Ascending aorta (tissue), 2 donors: ENCODE measurements around the gene IGIP. TPM values are rescaled to one million over a fixed set of nuclear protein-coding genes. Genes with fewer than 3 reads are reported as not detected.

Experiments used
- DNase-seq, 2 donors: peaks; one replicate each; pipeline ENCODE4 v3.0.0-alpha.2; 2019; ENCODE audit warnings: low spot score in 2 of 2
- H3K27ac ChIP-seq, 2 donors: fragments of 200-600 bp; sonication (generic); one replicate each; pipeline ENCODE4 v1.5.1; 2016 to 2017; ENCODE audit warnings: mild to moderate bottlenecking in 1 of 2
- H3K27me3 ChIP-seq: fragments of 200-600 bp; sonication (generic); one replicate; pipeline ENCODE4 v1.5.1; 2017
- H3K36me3 ChIP-seq, 2 donors: fragments of 200-600 bp; sonication (generic); one replicate each; pipeline ENCODE4 v1.5.1; 2016
- H3K4me1 ChIP-seq, 2 donors: fragments of 200-600 bp; sonication (generic); one replicate each; pipeline ENCODE4 v1.5.1; 2016 to 2017; ENCODE audit warnings: mild to moderate bottlenecking in 1 of 2
- H3K4me3 ChIP-seq, 2 donors: fragments of 200-600 bp; sonication (generic); one replicate each; pipeline ENCODE4 v1.5.1; 2016 to 2017; ENCODE audit warnings: mild to moderate bottlenecking in 1 of 2
- H3K9me3 ChIP-seq, 2 donors: fragments of 200-600 bp; sonication (generic); one replicate each; pipeline ENCODE4 v1.5.1; 2016
- intact Hi-C: fragments of 100-400 bp; cut with DNase I; formaldehyde crosslinking; loops from one replicate; pipeline ENCODE4 v1.15.1; 2023
- total RNA-seq: library from RNA; depleted of rRNA; stranded (reverse); fragments of >200 nt; gene quantifications from one replicate; pipeline ENCODE4 v1.1.0, GENCODE V29; 2016
- TF ChIP-seq, protein P1 (sequence below), 3 experiments: fragments of 200-600 bp in 2 of 3; fragments of 450-650 bp in 1 of 3; sonication (generic) in 2 of 3; IDR thresholded peaks; one replicate each; pipeline ENCODE4 v1.5.1; 2016 to 2019; ENCODE audit warnings: antibody characterized with exemption in 3 of 3, mild to moderate bottlenecking in 1 of 3, moderate library complexity in 1 of 3

Gene IGIP
- total RNA-seq, 1 donor from 2014 or later, result 5.6 TPM

DNA sequence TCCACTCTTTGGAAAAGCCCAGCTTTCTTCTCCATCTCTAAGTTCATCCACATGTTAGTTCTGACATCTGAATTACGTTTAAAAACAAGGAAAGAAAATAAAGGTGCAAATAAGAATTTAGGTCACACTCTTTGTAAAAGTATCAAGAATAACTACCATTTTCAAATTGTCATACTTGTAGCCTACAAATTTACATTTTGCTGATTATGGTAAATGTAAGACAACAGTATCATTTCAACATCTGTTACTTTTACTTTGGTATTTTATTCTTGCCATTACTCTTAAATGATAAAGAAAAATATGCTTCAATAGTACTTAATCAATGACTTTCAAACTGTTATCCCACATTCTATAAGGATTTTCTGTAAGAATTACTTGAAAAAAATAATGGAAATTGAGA lies 21.6 kb upstream of the IGIP start:
- DNase-seq, result no peak

GRCh38 chr5:140106101-140106500 lies 19.6 kb upstream of the IGIP start:
- DNase-seq, result no peak
- intact Hi-C loops, result loop anchor here (2.0 to 5.0 kb wide), 4 partner anchors 34 to 296 kb away; partner anchors contain the start of genes ANKHD1 and HBEGF
- Histone ChIP-seq H3K36me3 (no peaks in the 10 kb centered on the region), H3K27ac (peak overlapping the region; percentile 96 to 97), H3K27me3 (no peaks in the 10 kb centered on the region), H3K9me3 (no peaks in the 10 kb centered on the region), H3K4me1 (peaks cover 3 to 14% of the 10 kb centered on the region in 2 donors), H3K4me3 (no peak overlapping the region)
- TF ChIP-seq, protein P1, sequence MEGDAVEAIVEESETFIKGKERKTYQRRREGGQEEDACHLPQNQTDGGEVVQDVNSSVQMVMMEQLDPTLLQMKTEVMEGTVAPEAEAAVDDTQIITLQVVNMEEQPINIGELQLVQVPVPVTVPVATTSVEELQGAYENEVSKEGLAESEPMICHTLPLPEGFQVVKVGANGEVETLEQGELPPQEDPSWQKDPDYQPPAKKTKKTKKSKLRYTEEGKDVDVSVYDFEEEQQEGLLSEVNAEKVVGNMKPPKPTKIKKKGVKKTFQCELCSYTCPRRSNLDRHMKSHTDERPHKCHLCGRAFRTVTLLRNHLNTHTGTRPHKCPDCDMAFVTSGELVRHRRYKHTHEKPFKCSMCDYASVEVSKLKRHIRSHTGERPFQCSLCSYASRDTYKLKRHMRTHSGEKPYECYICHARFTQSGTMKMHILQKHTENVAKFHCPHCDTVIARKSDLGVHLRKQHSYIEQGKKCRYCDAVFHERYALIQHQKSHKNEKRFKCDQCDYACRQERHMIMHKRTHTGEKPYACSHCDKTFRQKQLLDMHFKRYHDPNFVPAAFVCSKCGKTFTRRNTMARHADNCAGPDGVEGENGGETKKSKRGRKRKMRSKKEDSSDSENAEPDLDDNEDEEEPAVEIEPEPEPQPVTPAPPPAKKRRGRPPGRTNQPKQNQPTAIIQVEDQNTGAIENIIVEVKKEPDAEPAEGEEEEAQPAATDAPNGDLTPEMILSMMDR (IDR thresholded peaks at IDR 0.05), result no peak

More for the DNA sequence above, 21.6 kb upstream of the IGIP start:
- H3K4me3 ChIP-seq, result no peak overlapping the region
- no peak overlapping the region for H3K27ac ChIP-seq
- intact Hi-C loops, result no loop called here
- no peaks in the 10 kb centered on the region for H3K9me3 ChIP-seq
- H3K27me3 ChIP-seq, result no peaks in the 10 kb centered on the region
- no peaks in the 10 kb centered on the region for H3K36me3 ChIP-seq
- TF ChIP-seq, protein P1 (IDR thresholded peaks at IDR 0.05), result no peak
- H3K4me1 ChIP-seq, result peaks cover 3 to 13% of the 10 kb centered on the region in 2 donors

DNA sequence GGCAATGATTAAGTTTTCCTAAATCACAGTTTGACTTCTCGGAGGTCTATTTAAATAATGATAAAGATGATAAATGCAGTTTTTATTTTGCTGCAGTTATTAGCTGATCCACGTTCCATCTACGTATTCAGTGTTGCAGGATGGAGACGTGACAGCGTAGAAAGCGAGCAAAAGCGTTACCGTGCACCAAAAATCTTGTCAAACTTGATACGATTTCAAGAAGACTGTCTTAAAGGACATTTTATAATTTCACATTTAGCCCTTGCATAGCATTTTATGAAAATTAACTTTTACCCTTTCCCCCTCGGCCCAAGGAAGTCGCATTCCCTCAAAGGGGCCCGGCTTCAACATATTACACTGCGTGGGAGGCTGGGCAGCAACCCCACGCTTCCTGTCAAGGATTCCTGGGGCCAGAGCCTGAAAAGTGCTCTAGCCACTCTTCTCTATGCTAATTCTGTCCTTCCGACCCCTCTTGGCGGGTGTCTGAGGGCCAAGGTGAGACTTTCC lies 18.9 kb upstream of the IGIP start:
- Histone ChIP-seq H3K4me3 (peak overlapping the region; percentile 73 to 85), H3K9me3 (no peaks in the 10 kb centered on the region), H3K27ac (peak overlapping the region; percentile 96 to 97), H3K27me3 (no peaks in the 10 kb centered on the region), H3K4me1 (peaks cover 3 to 14% of the 10 kb centered on the region in 2 donors), H3K36me3 (no peaks in the 10 kb centered on the region)
- no peak for DNase-seq
- TF ChIP-seq, protein P1 (IDR thresholded peaks at IDR 0.05), result no peak
- intact Hi-C loops, result loop anchor here (2.0 to 5.0 kb wide), 4 partner anchors 35 to 295 kb away; partner anchors contain the start of genes ANKHD1 and HBEGF

DNA sequence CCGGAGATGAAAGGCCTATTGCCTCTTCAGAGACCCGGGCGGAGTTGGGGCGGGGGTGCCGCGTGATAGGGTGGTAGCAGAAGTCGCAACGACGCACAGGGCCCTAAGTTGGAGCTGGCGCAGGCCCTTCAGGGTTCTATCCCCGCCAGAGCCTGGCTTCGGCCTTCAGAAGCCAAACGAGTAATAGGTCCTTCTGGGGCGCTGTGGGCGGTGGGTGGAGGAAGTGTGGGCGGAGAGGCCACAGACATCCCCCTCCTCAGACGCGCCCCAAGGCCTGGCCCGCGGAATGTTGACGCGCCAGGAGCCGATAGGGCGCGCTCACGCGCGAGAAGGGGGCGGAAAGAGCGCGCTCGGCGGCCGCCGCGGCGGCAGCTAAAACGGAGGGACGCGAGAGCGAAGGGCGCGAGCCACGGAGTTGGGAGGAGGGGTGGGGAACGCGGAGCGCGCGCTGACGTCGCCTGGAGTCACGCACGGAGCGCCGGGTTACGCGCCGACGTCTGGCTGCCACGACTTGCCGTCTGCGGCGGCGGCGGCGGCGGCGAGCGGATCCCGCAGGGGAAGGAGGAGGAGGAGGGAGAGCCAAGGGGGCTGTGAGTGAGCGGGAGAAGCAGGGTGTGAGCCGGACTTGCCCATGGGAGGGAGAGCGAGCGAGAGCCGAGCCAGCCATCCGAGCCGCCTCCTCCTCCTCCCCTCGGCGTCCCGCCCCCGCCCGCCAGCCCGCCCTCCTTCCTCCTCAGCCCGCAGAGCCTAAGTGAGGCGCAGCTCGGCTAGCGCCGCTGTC lies 18.2 kb upstream of the IGIP start:
- peak overlapping the region; percentile 73 to 85 for H3K4me3 ChIP-seq
- TF ChIP-seq, protein P1 (IDR thresholded peaks at IDR 0.05), result peak in 2 of 3 experiments; percentile 25 to 37
- no peaks in the 10 kb centered on the region for H3K36me3 ChIP-seq
- no peaks in the 10 kb centered on the region for H3K9me3 ChIP-seq
- peak; percentile 46 to 94 for DNase-seq
- H3K4me1 ChIP-seq, result peaks cover 3 to 17% of the 10 kb centered on the region in 2 donors
- H3K27ac ChIP-seq, result peak overlapping the region; percentile 96 to 97
- intact Hi-C loops, result loop anchor here (2.0 to 5.0 kb wide), 4 partner anchors 35 to 295 kb away; partner anchors contain the start of genes ANKHD1 and HBEGF
- H3K27me3 ChIP-seq, result no peaks in the 10 kb centered on the region

DNA sequence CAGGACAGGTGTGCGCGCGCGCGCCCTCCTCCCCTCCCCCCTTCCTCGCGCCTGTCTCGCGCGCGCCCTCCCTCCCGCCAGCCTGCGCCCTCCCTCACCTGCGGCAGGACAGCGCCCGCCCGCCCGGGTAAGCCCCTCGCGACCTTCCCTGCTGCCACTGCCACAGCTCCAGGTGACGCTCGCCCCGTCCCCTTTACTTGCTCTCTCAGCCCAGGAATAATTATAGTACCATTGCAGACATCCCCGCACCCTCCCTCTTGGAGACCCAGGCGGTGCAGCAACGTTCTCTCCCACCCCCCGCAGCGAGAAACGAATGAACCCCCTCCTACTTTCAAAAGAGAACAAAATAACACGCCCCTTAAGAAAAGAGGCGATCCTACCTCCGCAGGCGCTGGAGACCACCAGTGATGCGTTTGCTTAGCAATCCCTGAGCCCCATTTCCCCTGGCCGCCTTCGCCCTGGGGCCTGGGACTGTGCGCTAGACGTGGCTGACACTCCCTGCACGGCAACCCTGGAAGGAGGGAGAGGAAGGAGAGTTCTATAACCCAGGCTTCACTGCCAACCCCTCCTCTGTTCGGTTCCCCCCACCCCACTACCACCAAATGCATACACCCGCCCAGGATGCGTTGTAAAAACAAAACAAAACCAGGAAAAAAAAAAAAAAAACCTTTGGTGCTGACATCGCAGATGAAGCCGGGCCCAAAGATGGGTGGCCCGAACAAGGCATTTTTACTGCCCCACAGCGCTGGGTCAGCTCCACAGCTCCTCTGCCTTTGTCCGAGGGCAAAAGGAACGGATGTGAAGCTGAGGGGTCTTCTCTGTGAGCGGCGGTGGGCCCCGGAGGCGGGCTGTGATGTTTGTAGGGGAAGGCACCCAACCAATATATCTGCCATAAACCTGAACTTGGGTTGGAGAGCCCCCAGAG lies 17.4 kb upstream of the IGIP start:
- Histone ChIP-seq H3K27ac (peak overlapping the region; percentile 96 to 97), H3K4me1 (peaks cover 8 to 20% of the 10 kb centered on the region in 2 donors), H3K27me3 (no peaks in the 10 kb centered on the region), H3K36me3 (no peaks in the 10 kb centered on the region), H3K9me3 (no peaks in the 10 kb centered on the region), H3K4me3 (peak overlapping the region; percentile 73 to 85)
- TF ChIP-seq, protein P1 (IDR thresholded peaks at IDR 0.05), result no peak
- no peak for DNase-seq
- intact Hi-C loops, result loop anchor here (5.0 kb wide), 3 partner anchors 36 to 294 kb away; partner anchors contain the start of genes ANKHD1 and HBEGF
